Fibroblast of lung (primary cell): ENCODE data around the gene CMSS1. TPM values are rescaled to one million over a fixed set of nuclear protein-coding genes. Genes with fewer than 3 reads are reported as not detected.

Experiments
- DNase-seq, 2 donors: peaks; one replicate each; pipeline versions ENCODE4 v3.0.0 to v3.0.0-alpha.2; 2010; ENCODE audit warnings: low read depth in 2 of 2
- H2AFZ ChIP-seq: 2 replicates; pipeline ENCODE4 v1.5.1; 2012; ENCODE audit warnings: low read length, control low read depth, inconsistent platforms
- H3K27ac ChIP-seq: 2 replicates; pipeline ENCODE4 v1.5.1; 2011; ENCODE audit warnings: low read length, control low read depth; ENCODE audit not compliant: insufficient read depth
- H3K27me3 ChIP-seq: 2 replicates; pipeline ENCODE4 v1.5.1; 2011; ENCODE audit warnings: mild to moderate bottlenecking, low read length; ENCODE audit not compliant: control insufficient read depth, insufficient read depth
- H3K36me3 ChIP-seq: 2 replicates; pipeline ENCODE4 v1.5.1; 2011; ENCODE audit warnings: low read length; ENCODE audit not compliant: control insufficient read depth, insufficient read depth
- H3K4me1 ChIP-seq: 2 replicates; pipeline ENCODE4 v1.5.1; 2011; ENCODE audit warnings: low read length; ENCODE audit not compliant: control insufficient read depth, insufficient read depth; ENCODE audit errors: extremely low read depth
- H3K4me2 ChIP-seq: 2 replicates; pipeline ENCODE4 v1.5.1; 2011; ENCODE audit warnings: low read length, control low read depth; ENCODE audit not compliant: insufficient read depth; ENCODE audit errors: extremely low read depth
- H3K4me3 ChIP-seq, 4 experiments: fragments of 200-600 bp in 1 of 4; sonication (generic) in 1 of 4; replicated peaks in 1 of 4; 2 replicates each; pipeline ENCODE4 v1.5.1; 2011 to 2016; ENCODE audit warnings: low read length in 4 of 4, low read depth in 3 of 4, mild to moderate bottlenecking in 3 of 4, control low read depth in 2 of 4, inconsistent platforms in 1 of 4, mixed read lengths in 1 of 4; ENCODE audit not compliant: insufficient read depth in 1 of 4; ENCODE audit errors: control extremely low read depth in 1 of 4
- H3K79me2 ChIP-seq: 2 replicates; pipeline ENCODE4 v1.5.1; 2012; ENCODE audit warnings: mild to moderate bottlenecking, low read length, inconsistent platforms; ENCODE audit not compliant: control insufficient read depth, insufficient read depth
- H3K9ac ChIP-seq: 2 replicates; pipeline ENCODE4 v1.5.1; 2011; ENCODE audit warnings: mild to moderate bottlenecking, low read length, control low read depth; ENCODE audit not compliant: insufficient read depth
- H3K9me3 ChIP-seq: 2 replicates; pipeline ENCODE4 v1.5.1; 2012; ENCODE audit warnings: low read depth, low read length; ENCODE audit not compliant: control insufficient read depth, insufficient read depth
- H4K20me1 ChIP-seq: 2 replicates; pipeline ENCODE4 v1.5.1; 2011; ENCODE audit warnings: low read length; ENCODE audit not compliant: control insufficient read depth, insufficient read depth; ENCODE audit errors: extremely low read depth
- CTCF ChIP-seq, 2 donors: IDR thresholded peaks in 1 of 2; conservative IDR thresholded peaks in 1 of 2; 1 replicate in 1 of 2; 2 replicates in 1 of 2; pipeline ENCODE4 v1.5.1; 2011 to 2012; ENCODE audit warnings: low read length in 2 of 2, control low read depth in 1 of 2, inconsistent platforms in 1 of 2, low read depth in 1 of 2, mild to moderate bottlenecking in 1 of 2
- EZH2 ChIP-seq: IDR thresholded peaks from 2 replicates; pipeline ENCODE4 v1.5.1; 2012; ENCODE audit warnings: low read length, control low read depth, mild to moderate bottlenecking; ENCODE audit errors: missing control alignments
- polyA plus RNA-seq, 2 donors: library from polyadenylated mRNA; depleted of rRNA in 1 of 2; stranded (reverse) in 1 of 2; unstranded in 1 of 2; fragments of >200 nt; gene quantifications; 2 replicates each; pipeline ENCODE4 v1.2.1, GENCODE V29; 2011 to 2012; ENCODE audit warnings: missing spikeins in 1 of 2
- total RNA-seq: library from RNA; depleted of rRNA; stranded (reverse); fragments of >200 nt; gene quantifications from 2 replicates; pipeline ENCODE4 v1.2.1, GENCODE V29; 2014

The CMSS1 gene
- total and polyA plus RNA-seq, 2 donors (not counting 1 experiment from before 2014, with no cell fraction given): 6.9 to 13.2 TPM

GRCh38 chr3:99799422-99799821 lies 18.2 kb upstream of the CMSS1 start:
- TF ChIP-seq CTCF (conservative IDR thresholded peaks at IDR 0.05 in 1 of 2, IDR thresholded peaks at IDR 0.05 in 1 of 2; ENCODE audit: low read depth in 1 of 2, low read length in 2 of 2): no peak
- TF ChIP-seq EZH2: no peak

GRCh38 chr3:99803297-99803696 lies 14.4 kb upstream of the CMSS1 start:
- no peak overlapping the region for H3K9ac ChIP-seq
- H2AFZ ChIP-seq: no peak overlapping the region
- no peaks in the 10 kb centered on the region for H4K20me1 ChIP-seq
- no peaks in the 10 kb centered on the region for H3K79me2 ChIP-seq
- no peak overlapping the region for H3K27ac ChIP-seq
- no peak for DNase-seq
- no peak overlapping the region for H3K4me2 ChIP-seq
- H3K36me3 ChIP-seq: no peaks in the 10 kb centered on the region
- H3K27me3 ChIP-seq: no peaks in the 10 kb centered on the region
- no peak overlapping the region for H3K4me3 ChIP-seq
- no peaks in the 10 kb centered on the region for H3K4me1 ChIP-seq
- TF ChIP-seq EZH2: no peak
- no peak for TF ChIP-seq CTCF (conservative IDR thresholded peaks at IDR 0.05 in 1 of 2, IDR thresholded peaks at IDR 0.05 in 1 of 2; ENCODE audit: low read depth in 1 of 2, low read length in 2 of 2)
- H3K9me3 ChIP-seq: no peaks in the 10 kb centered on the region

More at GRCh38 chr3:99799422-99799821, 18.2 kb upstream of the CMSS1 start:
- no peak overlapping the region for H3K4me2 ChIP-seq
- no peaks in the 10 kb centered on the region for H3K36me3 ChIP-seq
- H3K4me3 ChIP-seq: no peak overlapping the region
- H3K9ac ChIP-seq: no peak overlapping the region
- no peak overlapping the region for H2AFZ ChIP-seq
- H3K79me2 ChIP-seq: no peaks in the 10 kb centered on the region
- no peaks in the 10 kb centered on the region for H3K4me1 ChIP-seq
- H4K20me1 ChIP-seq: no peaks in the 10 kb centered on the region
- no peaks in the 10 kb centered on the region for H3K27me3 ChIP-seq
- H3K9me3 ChIP-seq: no peaks in the 10 kb centered on the region
- no peak overlapping the region for H3K27ac ChIP-seq
- no peak for DNase-seq

GRCh38 chr3:99805160-99805559 lies 12.5 kb upstream of the CMSS1 start:
- no peaks in the 10 kb centered on the region for H3K36me3 ChIP-seq
- no peak overlapping the region for H3K4me2 ChIP-seq
- no peaks in the 10 kb centered on the region for H4K20me1 ChIP-seq
- no peak overlapping the region for H3K9ac ChIP-seq
- no peaks in the 10 kb centered on the region for H3K27me3 ChIP-seq
- no peaks in the 10 kb centered on the region for H3K9me3 ChIP-seq
- H3K27ac ChIP-seq: no peak overlapping the region
- no peak overlapping the region for H2AFZ ChIP-seq
- TF ChIP-seq EZH2 (no peak), CTCF (conservative IDR thresholded peaks at IDR 0.05 in 1 of 2, IDR thresholded peaks at IDR 0.05 in 1 of 2; ENCODE audit: low read depth in 1 of 2, low read length in 2 of 2) (no peak)
- no peak for DNase-seq
- H3K79me2 ChIP-seq: no peaks in the 10 kb centered on the region
- H3K4me3 ChIP-seq: no peak overlapping the region
- no peaks in the 10 kb centered on the region for H3K4me1 ChIP-seq
